NCI-H2196 treated with DMSO at 0.1 percent for 48 hours (cell line): ENCODE results near the gene PHAX.
"Not testable (repeated sequence)": the region's sequence is repeated elsewhere in the genome, so short reads cannot be mapped to it uniquely, and the experiment has no call there.

Experiments
- DNase-seq: peaks from one replicate; lab custom pipeline; 2025; ENCODE audit not compliant: unreplicated experiment; lab: John Stamatoyannopoulos, UW

The PHAX gene

DNA sequence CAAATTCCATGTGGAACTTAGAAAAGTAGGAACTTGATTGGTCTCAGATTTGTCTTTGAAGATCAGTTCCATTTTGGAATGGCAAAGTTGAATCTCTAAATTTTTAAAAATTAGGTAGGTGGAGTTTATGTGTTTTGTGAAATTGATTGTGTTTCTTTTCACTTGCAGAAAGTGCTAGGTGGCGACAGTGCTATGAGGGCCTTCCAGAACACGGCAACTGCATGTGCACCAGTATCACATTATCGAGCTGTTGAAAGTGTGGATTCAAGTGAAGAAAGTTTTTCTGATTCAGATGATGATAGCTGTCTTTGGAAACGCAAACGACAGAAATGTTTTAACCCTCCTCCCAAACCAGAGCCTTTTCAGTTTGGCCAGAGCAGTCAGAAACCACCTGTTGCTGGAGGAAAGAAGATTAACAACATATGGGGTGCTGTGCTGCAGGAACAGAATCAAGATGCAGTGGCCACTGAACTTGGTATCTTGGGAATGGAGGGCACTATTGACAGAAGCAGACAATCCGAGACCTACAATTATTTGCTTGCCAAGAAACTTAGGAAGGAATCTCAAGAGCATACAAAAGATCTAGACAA, 2.8 kb downstream of the PHAX start:
- DNase-seq = no peak

DNA sequence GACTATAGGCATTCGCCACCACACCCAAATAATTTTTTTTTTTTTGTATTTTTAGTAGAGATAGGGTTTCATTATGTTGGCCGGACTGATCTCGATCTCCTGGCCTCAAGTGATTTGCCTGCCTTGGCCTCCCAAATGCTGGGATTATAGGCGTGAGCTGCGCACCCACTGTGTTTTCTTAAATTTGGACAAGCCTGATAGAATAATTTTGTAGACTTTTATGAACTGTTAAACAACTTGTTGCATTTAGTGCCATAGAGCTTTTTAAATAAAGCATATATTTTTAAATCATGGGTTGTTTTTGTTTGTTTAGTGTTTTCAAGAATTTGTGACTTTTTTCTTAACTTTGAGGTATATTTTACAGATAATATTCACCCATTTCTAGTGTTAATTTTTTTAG, 4.8 kb downstream of the PHAX start:
- DNase-seq = no peak

DNA sequence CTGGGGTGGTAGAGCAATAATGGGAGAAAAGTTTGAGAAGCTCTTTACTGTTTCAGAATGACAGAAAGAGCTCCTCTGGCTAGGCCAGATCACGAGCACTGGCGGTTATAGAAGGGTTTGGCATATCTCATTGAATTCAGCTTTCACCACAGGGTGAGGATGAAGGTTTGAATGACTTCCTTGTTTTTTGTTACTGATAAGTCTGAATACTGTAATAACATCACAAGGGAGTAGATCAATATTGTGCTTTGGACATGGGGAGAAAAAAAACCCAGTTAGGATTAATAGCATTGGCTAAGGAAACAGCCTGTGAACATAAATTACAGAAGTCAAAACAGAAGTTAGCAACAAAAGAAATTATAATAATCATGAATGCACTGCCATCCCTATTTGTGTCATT, 9.4 kb downstream of the PHAX start:
- DNase-seq = no peak

DNA sequence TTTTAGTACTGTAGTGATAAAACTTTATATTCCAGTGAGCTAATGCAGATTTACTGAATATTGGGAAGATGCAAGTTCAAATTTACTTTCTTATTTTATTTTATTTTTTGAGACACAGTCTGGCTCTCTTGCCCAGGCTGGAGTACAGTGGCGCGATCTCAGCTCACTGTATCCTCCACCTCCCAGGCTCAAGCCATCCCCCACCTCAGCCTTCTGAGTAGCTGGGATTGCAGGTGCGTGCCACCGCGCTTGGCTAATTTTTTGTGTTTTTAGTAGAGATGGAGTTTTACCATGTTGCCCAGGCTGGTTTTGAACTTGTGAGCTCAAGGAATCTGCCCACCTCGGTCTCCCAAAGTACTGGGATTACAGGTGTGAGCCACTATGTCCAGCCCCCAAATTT, 9.9 kb downstream of the PHAX start:
- no peak for DNase-seq

DNA sequence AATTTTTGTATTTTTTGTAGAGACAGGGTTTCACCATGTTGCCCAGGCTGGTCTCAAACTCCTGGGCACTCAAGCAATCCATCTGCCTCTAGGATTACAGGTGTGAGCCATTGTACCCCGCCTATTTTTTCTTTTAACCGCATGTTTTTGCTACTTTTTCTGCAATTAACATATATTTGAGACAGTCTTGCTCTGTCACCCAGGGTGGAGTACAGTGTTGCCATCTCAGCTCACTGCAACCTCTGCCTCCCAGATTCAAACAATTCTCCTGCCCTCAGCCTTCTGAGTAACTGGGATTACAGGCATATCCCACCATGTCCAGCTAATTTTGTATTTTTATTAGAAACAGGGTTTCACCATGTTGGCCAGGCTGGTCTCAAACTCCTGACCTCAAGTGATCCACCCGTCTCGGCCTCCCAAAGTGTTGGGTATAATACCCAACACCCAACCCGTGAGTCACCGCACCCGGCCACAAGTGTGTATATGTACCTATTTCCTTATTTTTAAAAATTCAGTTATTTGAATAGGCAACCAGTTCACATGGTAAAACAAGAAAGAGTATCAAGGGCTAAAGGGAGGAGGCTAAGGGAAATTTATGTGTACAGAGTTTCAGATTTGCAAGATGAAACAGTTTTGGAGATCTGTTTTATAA, 13.3 kb downstream of the PHAX start:
- no peak for DNase-seq

DNA sequence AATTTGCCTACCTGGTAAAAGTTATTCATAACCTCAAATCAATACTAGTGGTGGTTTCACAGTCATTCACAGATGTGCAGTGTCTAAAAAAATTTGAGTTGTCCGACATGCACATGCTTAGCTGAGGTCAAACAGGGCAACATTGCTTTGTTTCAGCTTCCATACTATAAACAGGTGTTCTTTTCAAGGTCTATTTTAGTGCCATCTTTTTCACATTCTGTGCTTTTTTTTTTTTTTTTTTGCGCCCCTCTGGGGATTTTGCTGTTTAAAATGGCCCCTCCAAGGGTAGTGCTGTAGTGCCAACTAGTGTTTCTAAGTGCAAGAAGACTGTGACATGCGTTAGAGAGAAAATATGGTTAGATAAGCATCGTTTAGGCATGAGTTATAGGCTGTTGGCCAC, 14.5 kb downstream of the PHAX start:
- no peak for DNase-seq

DNA sequence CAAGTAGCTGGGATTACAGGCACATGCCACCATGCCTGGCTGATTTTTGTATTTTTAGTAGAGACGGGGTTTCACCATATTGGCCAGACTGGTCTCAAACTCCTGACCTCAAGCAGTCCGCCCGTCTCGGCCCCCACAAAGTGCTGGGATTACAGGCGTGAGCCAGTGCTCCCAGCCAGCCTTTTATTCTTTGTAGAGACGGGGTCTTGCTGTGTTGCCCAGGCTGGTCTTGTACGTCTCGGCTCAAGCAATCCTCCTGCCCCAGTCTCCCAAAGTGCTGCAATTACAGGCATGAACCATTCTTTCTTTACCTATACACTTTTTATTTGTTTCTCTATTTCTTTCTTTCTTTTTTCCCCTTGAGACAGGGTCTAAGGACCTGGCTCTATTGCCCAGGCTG, 16.9 kb downstream of the PHAX start:
- DNase-seq = not testable (repeated sequence)

DNA sequence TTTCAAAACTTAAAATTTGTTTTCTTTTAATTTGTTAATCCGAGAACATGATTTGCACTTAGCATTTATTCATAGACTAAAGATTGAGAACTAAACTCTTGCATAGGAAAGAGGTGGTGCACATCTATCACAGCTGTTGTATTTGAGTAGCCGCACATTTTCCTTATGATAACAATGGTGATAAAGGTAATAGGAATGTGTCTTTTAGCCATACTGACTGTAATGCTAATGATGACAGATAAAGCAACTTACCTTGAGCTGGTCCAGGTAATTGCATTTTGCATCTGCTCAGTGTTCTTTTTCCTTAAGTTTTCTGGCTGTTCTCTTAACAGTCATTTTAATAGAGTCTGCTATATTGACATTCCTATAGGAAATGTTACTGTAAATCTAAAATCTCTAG, 19.0 kb downstream of the PHAX start:
- no peak for DNase-seq

DNA sequence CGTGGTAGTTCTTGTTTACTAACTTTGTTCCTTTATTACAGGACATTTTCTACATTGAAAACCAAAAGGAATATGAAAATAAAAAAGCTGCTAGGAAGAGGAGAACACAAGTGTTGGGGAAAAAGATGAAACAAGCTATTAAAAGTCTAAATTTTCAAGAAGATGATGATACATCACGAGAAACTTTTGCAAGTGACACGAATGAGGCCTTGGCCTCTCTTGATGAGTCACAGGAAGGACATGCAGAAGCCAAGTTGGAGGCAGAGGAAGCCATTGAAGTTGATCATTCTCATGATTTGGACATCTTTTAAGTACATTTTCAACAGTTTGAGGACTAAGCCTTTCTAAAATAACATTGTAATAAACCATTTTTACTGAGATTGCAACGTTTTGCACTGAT, 23.8 kb downstream of the PHAX start:
- no peak for DNase-seq

DNA sequence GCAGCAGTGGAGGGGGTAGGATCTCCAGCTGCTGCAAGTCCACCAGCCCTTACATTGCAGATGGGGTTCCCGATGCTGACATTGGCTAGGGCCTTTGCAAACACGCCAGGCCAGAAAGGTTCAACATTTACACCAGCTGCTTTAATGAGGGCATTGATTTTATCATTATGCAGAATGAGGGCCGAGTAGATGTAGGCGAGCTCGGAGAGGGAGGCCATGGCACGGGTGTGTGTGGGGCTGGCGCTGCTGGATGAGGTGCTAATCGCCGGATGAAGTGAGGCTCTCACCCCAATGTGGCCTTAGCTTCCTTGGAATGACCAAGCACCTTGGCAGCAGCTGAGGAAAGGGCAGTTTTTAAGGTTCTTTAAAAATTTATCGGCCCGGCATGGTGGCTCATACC, 27.4 kb downstream of the PHAX start:
- no peak for DNase-seq

DNA sequence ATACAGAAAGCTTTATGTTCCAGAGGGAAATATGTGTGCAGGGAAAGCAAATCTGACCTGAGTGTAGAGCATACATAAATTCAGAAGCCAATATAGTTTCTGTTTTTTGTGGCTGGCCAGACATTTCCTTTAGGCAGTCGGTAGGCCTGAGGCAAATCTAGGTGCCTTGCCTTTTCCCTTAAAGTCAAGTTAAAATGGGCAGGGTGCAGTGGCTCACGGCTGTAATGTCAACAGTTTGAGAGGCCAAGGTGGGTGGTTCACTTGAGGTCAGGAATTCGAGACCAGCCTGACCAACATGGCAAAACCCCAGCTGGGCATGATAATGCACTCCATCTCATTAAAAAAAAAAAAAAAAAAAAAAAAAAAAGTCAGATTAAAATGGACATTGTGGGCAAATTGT, 31.2 kb downstream of the PHAX start:
- DNase-seq = no peak

DNA sequence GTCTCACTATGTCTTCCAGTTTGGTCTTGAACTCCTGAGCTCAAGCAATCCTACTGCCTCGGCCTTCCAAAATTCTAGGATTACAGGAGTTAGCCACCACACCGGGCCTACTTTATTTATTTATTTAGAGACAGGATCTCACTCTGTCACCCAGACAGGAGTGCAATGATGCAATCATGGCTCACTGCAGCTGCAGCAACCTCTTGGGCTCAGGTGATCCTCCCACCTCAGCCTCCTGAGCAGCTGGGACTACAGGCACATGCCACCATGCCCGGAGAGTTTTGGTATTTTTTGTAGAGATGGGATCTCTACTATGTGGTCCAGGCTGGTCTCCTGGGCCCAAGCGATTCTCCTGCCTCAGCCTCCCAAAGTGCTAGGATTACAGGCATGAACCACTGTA, 32.8 kb downstream of the PHAX start:
- DNase-seq = no peak

DNA sequence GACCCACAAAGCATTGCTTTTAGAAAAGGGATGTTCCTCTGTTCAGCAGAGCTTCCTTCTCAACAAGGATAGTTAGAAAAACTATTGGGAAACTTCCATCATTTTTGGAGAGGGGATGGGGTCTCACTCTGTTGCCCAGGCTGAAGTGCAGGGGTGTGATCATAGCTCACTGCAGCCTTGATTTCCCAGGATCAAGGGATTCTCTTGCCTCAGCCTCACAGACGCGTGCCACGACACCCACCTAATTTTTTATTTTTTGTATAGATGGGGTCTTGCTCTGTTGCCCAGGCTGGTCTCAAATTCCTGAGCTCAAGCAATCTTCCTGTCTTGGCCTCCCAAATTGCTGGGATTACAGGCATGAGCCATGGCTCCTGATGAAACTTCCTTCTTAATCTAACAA, 34.8 kb downstream of the PHAX start:
- DNase-seq = no peak

DNA sequence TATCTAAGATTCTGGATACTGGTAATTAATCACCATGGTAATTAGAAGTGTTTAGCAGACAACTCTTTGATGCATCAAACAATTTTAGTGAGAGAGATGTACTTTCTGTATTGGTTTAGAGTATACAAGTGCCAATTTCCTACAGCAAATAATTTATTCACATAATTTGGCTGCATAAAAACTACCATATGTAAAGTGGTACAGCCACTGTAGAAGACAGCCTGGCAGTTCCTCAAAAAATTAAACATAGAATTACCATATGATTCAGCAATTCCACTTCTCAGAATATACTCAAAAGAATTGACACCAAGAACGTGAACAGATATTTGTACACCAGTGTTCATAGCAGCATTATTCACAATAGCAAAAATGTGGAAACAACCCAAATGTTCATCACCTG, 36.2 kb downstream of the PHAX start:
- DNase-seq = no peak

DNA sequence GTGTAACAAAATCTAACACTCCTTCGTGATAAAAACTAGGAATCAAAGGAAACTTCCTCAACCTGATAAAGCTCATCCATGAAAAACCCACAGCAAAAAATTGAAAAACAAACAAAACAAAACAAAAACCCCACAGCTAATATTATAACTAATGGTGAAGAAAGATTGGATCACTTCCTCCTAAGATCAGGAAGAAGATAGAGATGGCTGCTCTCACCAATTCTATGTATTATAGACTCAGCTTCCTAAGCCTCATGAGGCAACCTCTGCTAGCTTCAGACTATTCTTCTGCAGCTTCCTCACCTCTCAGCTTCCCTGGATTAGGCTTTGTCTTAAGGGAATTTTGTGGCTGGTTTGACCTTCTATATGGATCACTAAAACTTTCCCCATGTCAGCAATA, 40.1 kb downstream of the PHAX start:
- DNase-seq = no peak

DNA sequence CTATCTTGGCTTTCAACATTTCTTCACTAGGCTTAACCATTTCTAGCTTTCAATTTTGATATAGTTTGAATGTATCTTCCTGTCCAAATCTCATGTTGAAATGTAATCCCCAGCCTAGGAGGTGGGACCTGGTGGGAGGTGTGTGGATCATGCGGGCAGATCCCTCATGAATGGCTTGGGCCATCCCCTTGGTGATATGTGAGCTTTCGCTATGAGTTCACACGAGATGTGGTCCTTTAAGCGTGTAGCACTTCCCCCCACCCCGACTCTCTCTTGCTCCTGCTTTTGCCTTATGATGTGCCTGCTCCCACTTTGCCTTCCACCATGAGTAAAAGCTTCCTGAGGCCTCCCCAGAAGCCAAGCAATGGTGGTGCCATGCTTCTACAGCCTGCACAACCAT, 40.6 kb downstream of the PHAX start:
- DNase-seq = no peak

DNA sequence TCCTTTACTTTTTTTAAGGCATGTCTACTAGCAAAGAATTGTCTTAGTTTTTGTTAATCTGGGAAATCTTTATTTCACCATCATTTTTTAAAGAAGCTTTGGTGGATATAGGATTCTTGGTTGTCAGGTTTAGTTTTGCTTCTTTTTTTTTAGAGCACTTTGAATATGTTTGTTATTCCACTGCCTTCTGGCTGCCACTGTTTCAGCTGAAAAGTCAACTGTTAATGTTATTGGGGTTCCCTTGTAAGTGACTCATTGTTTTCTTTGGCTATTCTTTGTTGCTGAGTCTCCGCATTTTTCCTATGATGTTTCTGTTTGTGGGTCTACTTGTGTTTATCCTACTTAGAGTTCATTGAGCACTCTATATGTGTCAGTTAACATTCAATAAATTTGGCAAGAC, 44.4 kb downstream of the PHAX start:
- DNase-seq = no peak

DNA sequence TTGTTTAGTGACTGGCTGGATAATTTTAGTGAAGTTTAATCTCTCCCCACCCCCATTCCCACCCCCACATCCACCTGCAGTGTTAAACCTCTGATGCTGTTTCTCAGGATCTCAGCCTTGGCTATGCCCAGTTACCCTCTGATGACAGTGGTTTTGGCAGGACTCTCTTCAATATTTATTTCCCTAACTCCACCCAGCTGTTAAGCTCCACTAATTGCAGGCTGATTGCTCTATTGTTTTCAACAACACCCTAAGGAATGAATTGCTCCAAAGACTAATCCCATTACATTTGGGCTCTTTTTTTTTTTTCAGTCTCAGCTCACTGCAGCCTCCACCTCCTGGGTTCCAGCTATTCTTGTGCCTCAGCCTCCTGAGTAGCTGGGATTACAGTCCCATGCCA, 46.3 kb downstream of the PHAX start:
- no peak for DNase-seq

DNA sequence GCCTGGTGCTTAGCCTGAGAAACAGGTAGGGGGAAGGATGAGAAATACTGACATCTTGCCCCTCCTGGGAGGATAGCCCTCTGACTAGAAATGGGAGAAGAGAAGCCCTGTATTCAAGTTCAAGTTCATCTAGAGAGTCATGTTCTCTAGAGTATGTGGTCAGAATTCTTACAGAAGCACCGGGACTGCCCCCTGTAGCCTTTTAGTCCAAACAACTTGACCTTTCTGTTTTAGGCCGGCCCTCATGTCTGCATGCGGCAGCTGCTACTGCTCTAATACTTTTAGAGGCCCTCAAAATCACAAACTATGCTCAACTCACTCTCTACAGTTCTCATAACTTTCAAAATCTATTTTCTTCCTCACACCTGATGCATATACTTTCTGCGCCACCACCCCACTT, 47.7 kb downstream of the PHAX start:
- no peak for DNase-seq

DNA sequence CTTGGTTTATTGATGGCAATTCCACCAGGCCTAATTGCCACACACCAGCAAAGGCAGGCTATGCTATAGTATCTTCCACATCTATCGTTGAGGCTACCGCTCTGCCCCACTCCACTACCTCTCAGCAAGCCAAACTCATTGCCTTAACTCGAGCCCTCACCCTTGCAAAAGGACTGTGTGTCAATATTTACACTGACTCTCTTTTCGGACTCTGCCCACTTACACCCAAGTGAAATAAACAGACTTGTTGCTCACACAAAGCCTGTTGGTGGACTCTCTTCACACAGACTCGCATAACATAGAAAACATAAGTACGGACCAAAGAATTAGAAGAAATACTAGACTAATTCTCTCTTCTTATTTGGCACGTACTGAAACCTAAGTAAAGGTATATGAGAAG, 48.3 kb downstream of the PHAX start:
- not testable (repeated sequence) for DNase-seq

DNA sequence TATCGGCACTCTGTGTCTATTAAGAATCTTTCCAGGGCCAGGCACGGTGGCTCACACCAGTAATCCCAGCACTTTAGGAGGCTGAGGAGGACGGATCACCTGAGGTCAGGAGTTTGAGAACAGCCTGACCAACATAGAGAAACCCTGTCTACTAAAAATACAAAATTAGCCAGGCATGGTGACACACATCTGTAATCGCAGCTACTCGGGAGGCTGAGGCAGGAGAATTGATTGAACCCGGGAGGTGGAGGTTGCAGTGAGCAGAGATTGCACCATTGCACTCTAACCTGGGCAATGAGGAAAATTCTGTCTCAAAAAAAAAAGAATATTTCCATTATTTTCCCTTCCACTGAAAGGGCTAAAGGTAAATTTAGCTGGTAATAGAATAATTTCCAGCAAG, 49.0 kb downstream of the PHAX start:
- not testable (repeated sequence) for DNase-seq

DNA sequence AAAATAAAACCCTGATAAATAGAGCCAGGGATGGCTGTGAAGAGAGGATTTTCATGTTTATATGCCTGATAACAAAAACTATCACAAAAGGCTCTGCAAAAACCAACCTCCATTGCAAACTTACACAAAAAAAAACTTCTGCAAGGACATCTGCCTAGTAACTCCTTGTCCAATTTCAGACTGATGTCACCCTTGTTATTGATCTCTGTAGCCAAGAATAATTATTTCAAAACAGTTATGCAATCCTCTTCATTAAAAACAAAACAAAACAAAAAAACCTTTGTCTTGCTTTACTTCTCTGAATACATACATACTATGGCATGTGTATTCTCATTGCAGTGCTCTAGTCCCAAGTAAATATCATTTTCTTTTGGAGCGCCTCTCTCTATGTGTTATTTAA, 49.7 kb downstream of the PHAX start:
- no peak for DNase-seq

DNA sequence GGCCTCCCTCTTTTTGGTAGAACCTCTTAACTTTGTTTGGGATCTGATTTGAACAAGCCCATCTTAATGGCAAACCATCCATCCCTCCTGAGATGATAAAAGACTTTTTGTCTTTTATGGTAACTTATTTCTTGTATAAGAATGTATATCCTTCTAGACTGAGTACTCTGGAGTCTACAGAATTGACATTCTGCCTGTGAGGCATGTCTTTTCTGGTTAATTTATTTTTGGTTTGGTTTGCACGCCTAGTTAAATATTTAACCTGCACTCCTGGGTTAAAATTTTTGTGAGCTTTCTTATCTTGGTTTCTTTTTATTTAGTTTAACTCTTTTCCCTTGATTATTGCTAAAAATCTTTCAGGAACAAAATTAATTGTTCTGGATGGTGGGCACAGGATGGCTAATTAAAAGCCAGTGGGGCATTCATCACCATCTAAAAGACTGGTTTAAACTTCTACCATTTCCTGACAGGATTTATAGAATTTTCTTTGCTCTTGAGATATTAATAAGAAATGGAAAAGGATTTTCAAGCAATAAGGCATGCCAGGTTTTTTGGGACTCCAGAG, 50.3 kb downstream of the PHAX start:
- DNase-seq = no peak
